Sigmoid colon (tissue), 7 donors: ENCODE data around the gene LTK. TPM values are rescaled to one million over a fixed set of nuclear protein-coding genes. Genes with fewer than 3 reads are reported as not detected.
A peak's percentile ranks its signal among the peaks of the same experiment; 100 is the strongest.
"Not testable (repeated sequence)": the region's sequence is repeated elsewhere in the genome, so short reads cannot be mapped to it uniquely, and the experiment has no call there.

Source experiments
- DNase-seq: peaks from one replicate; pipeline ENCODE4 v3.0.0-alpha.2; 2019
- H3K27ac ChIP-seq, 4 donors: fragments of 200-600 bp; sonication (generic); one replicate each; pipeline ENCODE4 v1.5.1; 2016 to 2019; ENCODE audit warnings: mild to moderate bottlenecking in 1 of 4
- H3K27me3 ChIP-seq, 3 donors: fragments of 200-600 bp; sonication (generic); one replicate each; pipeline ENCODE4 v1.5.1; 2019; ENCODE audit warnings: mild to moderate bottlenecking in 1 of 3
- H3K36me3 ChIP-seq, 4 donors: fragments of 200-600 bp; sonication (generic); one replicate each; pipeline ENCODE4 v1.5.1; 2016 to 2019
- H3K4me1 ChIP-seq, 4 donors: fragments of 200-600 bp; sonication (generic); one replicate each; pipeline ENCODE4 v1.5.1; 2017 to 2019
- H3K4me3 ChIP-seq, 4 donors: fragments of 200-600 bp; sonication (generic); one replicate each; pipeline ENCODE4 v1.5.1; 2017 to 2019; ENCODE audit warnings: mild to moderate bottlenecking in 2 of 4, moderate library complexity in 1 of 4
- H3K9me3 ChIP-seq, 4 donors: fragments of 200-600 bp in 3 of 4; sonication (generic) in 3 of 4; one replicate each; pipeline versions ENCODE4 v1.5.1 to v1.6.1; 2013 to 2019
- EP300 ChIP-seq, 4 donors: sonication (generic); formaldehyde crosslinking; IDR thresholded peaks; one replicate each; pipeline ENCODE4 v1.6.1; 2017; ENCODE audit warnings: antibody characterized with exemption in 4 of 4
- POLR2A ChIP-seq, 2 donors: fragments of 450-650 bp; IDR thresholded peaks; one replicate each; pipeline ENCODE4 v1.6.1; 2016; ENCODE audit warnings: antibody characterized with exemption in 2 of 2, mild to moderate bottlenecking in 2 of 2, moderate library complexity in 2 of 2
- POLR2AphosphoS5 ChIP-seq, 4 donors: sonication (generic); formaldehyde crosslinking; IDR thresholded peaks; one replicate each; pipeline ENCODE4 v1.6.1; 2017; ENCODE audit warnings: antibody characterized with exemption in 4 of 4
- WGBS, 2 donors: extraction: QIAGEN DNeasy Blood & Tissue Kit; methylation state at CpG; one replicate each; pipeline ENCODE4 v1.1.7; 2013; 5-methylcytosine and 5-hydroxymethylcytosine counted together
- intact Hi-C: fragments of 100-400 bp; cut with DNase I; formaldehyde crosslinking; loops from one replicate; pipeline ENCODE4 v1.15.1; 2023
- polyA plus RNA-seq, 3 donors: library from polyadenylated mRNA; stranded (reverse); fragments of 200-250 nt; gene quantifications; one replicate each; pipeline ENCODE4 v1.2.3, GENCODE V29; 2013
- total RNA-seq, 4 donors: library from RNA; depleted of rRNA; stranded (reverse); fragments of >200 nt; gene quantifications; one replicate each; pipeline ENCODE4 v1.1.0, GENCODE V29; 2016
- TF ChIP-seq, protein P1 (sequence below), 4 experiments: fragments of 450-650 bp in 3 of 4; fragments of 200-600 bp in 1 of 4; IDR thresholded peaks; one replicate each; pipeline ENCODE4 v1.5.1; 2016 to 2019; ENCODE audit warnings: antibody characterized with exemption in 4 of 4, mild to moderate bottlenecking in 3 of 4, moderate library complexity in 2 of 4
- donor health status: healthy with polysubstance abuse.
- donor health status: Bipolar disorder and iron deficiency.
- donor health status: healthy.

The LTK gene
- total and polyA plus RNA-seq, 7 donors, result 1.6 to 4.8 (median 3.3) TPM; not detected in 1

- Histone ChIP-seq H3K4me3 (no peak overlapping the region), H3K4me1 (no peaks in the 10 kb centered on the region), H3K9me3 (no peaks in the 10 kb centered on the region), H3K36me3 (peaks cover 38 to 100% (median 85%) of the 10 kb centered on the region in 4 donors), H3K27ac (no peak overlapping the region), H3K27me3 (no peaks in the 10 kb centered on the region)
- intact Hi-C loops, result no loop called here
- 88 to 91% methylated on average over 5 of the region's 5 CpGs for WGBS, 2 donors
- TF ChIP-seq EP300 (IDR thresholded peaks at IDR 0.05) (no peak), POLR2A (IDR thresholded peaks at IDR 0.05) (no peak), POLR2AphosphoS5 (IDR thresholded peaks at IDR 0.05) (no peak)
- TF ChIP-seq, protein P1, sequence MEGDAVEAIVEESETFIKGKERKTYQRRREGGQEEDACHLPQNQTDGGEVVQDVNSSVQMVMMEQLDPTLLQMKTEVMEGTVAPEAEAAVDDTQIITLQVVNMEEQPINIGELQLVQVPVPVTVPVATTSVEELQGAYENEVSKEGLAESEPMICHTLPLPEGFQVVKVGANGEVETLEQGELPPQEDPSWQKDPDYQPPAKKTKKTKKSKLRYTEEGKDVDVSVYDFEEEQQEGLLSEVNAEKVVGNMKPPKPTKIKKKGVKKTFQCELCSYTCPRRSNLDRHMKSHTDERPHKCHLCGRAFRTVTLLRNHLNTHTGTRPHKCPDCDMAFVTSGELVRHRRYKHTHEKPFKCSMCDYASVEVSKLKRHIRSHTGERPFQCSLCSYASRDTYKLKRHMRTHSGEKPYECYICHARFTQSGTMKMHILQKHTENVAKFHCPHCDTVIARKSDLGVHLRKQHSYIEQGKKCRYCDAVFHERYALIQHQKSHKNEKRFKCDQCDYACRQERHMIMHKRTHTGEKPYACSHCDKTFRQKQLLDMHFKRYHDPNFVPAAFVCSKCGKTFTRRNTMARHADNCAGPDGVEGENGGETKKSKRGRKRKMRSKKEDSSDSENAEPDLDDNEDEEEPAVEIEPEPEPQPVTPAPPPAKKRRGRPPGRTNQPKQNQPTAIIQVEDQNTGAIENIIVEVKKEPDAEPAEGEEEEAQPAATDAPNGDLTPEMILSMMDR (IDR thresholded peaks at IDR 0.05), result no peak
- no peak for DNase-seq
These were observed 37.1 kb downstream of the LTK start for GRCh38 chr15:41476416-41477048.

DNA sequence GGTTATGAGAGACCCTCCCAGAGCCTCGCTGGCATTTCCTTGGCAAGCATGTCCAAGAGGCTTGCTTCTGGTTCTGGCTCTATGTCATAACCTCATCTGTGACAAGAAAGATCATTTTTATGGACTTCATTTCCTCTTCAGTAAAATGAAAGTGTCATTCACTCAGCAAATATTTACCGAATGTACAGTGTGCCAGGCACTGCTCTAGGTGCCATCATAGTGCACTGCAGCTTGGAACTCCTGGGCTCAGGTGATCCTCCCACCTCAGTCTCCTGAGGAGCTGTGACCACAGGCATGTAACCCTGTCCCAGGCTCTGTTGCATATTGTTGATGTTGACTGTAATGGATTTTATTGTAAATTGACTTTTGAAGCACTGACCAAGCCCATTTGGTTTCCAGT lies 38.7 kb downstream of the LTK start:
- Histone ChIP-seq H3K27me3 (no peaks in the 10 kb centered on the region), H3K4me1 (no peaks in the 10 kb centered on the region), H3K9me3 (no peaks in the 10 kb centered on the region), H3K4me3 (no peak overlapping the region), H3K27ac (no peak overlapping the region), H3K36me3 (peaks cover 29 to 100% (median 79%) of the 10 kb centered on the region in 4 donors)
- TF ChIP-seq POLR2A (IDR thresholded peaks at IDR 0.05) (no peak), POLR2AphosphoS5 (IDR thresholded peaks at IDR 0.05) (no peak), EP300 (IDR thresholded peaks at IDR 0.05) (no peak)
- TF ChIP-seq, protein P1 (IDR thresholded peaks at IDR 0.05), result no peak
- intact Hi-C loops, result no loop called here
- 16 to 56% methylated on average over 2 of the region's 2 CpGs for WGBS, 2 donors
- no peak for DNase-seq

DNA sequence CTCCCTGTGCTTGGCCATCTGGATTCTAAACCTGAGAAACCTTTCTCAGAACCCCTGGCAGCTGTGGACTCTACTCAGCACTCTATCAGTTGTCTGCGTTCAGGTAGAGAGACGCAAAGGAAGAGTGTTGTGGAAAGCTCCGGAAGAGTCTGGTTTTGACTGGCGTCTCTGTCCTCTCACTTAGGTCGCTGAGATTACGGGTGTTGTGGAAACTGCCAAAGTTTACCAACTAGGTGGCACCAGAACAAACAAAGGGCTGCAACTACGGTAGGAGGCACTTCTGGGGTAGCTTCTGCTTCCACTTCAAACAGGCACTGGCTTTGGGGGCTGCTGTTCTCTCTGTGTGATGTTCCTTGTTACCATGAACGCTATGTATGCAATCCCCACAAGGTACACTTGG lies 39.2 kb downstream of the LTK start:
- no peaks in the 10 kb centered on the region for H3K9me3 ChIP-seq
- peaks cover 28 to 100% (median 76%) of the 10 kb centered on the region in 4 donors for H3K36me3 ChIP-seq
- WGBS, 2 donors, result 20 to 76% methylated on average over 8 of the region's 8 CpGs
- DNase-seq, result no peak
- H3K27ac ChIP-seq, result no peak overlapping the region
- no peaks in the 10 kb centered on the region for H3K4me1 ChIP-seq
- H3K4me3 ChIP-seq, result no peak overlapping the region
- TF ChIP-seq POLR2A (IDR thresholded peaks at IDR 0.05) (no peak), EP300 (IDR thresholded peaks at IDR 0.05) (no peak), POLR2AphosphoS5 (IDR thresholded peaks at IDR 0.05) (no peak)
- TF ChIP-seq, protein P1 (IDR thresholded peaks at IDR 0.05), result no peak
- intact Hi-C loops, result no loop called here
- H3K27me3 ChIP-seq, result no peaks in the 10 kb centered on the region

- DNase-seq, result no peak
- 77 to 94% methylated on average over 11 of the region's 11 CpGs for WGBS, 2 donors
- Histone ChIP-seq H3K4me3 (no peak overlapping the region), H3K27ac (no peak overlapping the region), H3K9me3 (no peaks in the 10 kb centered on the region), H3K4me1 (no peaks in the 10 kb centered on the region), H3K27me3 (no peaks in the 10 kb centered on the region), H3K36me3 (peaks cover 20 to 100% (median 66%) of the 10 kb centered on the region in 4 donors)
- TF ChIP-seq EP300 (IDR thresholded peaks at IDR 0.05), result no peak
- no peak for TF ChIP-seq POLR2AphosphoS5 (IDR thresholded peaks at IDR 0.05)
- TF ChIP-seq, protein P1 (IDR thresholded peaks at IDR 0.05), result no peak
- no peak for TF ChIP-seq POLR2A (IDR thresholded peaks at IDR 0.05)
- intact Hi-C loops, result no loop called here
These were observed 40.2 kb downstream of the LTK start for GRCh38 chr15:41473418-41473817.

- DNase-seq, result peak; percentile 4
- H3K27ac ChIP-seq, H3K27me3 ChIP-seq, intact Hi-C loops, H3K9me3 ChIP-seq, H3K4me1 ChIP-seq, H3K4me3 ChIP-seq: not testable (repeated sequence)
- 98 to 99% methylated on average over 6 of the region's 6 CpGs for WGBS, 2 donors
- peaks cover 9 to 93% (median 31%) of the 10 kb centered on the region in 4 donors for H3K36me3 ChIP-seq
These were observed 44.0 kb downstream of the LTK start for GRCh38 chr15:41469644-41470043.
